ENCODE results near the gene KHDRBS1. TPM values are rescaled to one million over a fixed set of nuclear protein-coding genes. Genes with fewer than 3 reads are reported as not detected.
A peak's percentile ranks its signal among the peaks of the same experiment; 100 is the strongest.
"Not testable (repeated sequence)": the region's sequence is repeated elsewhere in the genome, so short reads cannot be mapped to it uniquely, and the experiment has no call there.

Gene KHDRBS1
- total RNA-seq, 1 donor from 2014 or later, result 59.6 TPM

- DNase-seq (ENCODE audit: missing footprints) (no peak), ATAC-seq (no peak)
- intact Hi-C loops (cut with DNase I), result no loop called here
Measured at GRCh38 chr1:32052887-32053286, 39.2 kb downstream of the KHDRBS1 start.

- DNase-seq (ENCODE audit: missing footprints), result no peak
- intact Hi-C loops (cut with DNase I), result no loop called here
- no peak for ATAC-seq
Measured at GRCh38 chr1:32055416-32055815, 41.7 kb downstream of the KHDRBS1 start.

- ATAC-seq, result no peak
- intact Hi-C loops (cut with DNase I), result no loop called here
- no peak for DNase-seq (ENCODE audit: missing footprints)
Measured at GRCh38 chr1:32056598-32056997, 42.9 kb downstream of the KHDRBS1 start.

GRCh38 chr1:32060914-32061313 is 47.2 kb downstream of the KHDRBS1 start:
- intact Hi-C loops (cut with DNase I), result loop anchor here (10.0 kb wide), 1 partner anchor 46 kb away; the partner anchor contains the start of gene KHDRBS1
- no peak for ATAC-seq
- DNase-seq (ENCODE audit: missing footprints), result no peak

GRCh38 chr1:32062867-32063230 is 49.2 kb downstream of the KHDRBS1 start:
- ATAC-seq (no peak), DNase-seq (ENCODE audit: missing footprints) (no peak)
- intact Hi-C loops (cut with DNase I), result loop anchor here (1.0 to 10.0 kb wide), 2 partner anchors 13 to 48 kb away; partner anchors contain the start of gene KHDRBS1

- intact Hi-C loops (cut with DNase I), result loop anchor here (10.0 kb wide), 1 partner anchor 48 kb away; the partner anchor contains the start of gene KHDRBS1
- ATAC-seq (peak; percentile 41), DNase-seq (ENCODE audit: missing footprints) (no peak)
Measured at GRCh38 chr1:32063261-32063681, 49.6 kb downstream of the KHDRBS1 start.

GRCh38 chr1:32065613-32066488 is 52.2 kb downstream of the KHDRBS1 start:
- intact Hi-C loops (cut with DNase I), result loop anchor here (10.0 kb wide), 1 partner anchor 51 kb away; the partner anchor contains the start of gene KHDRBS1
- not testable (repeated sequence) for DNase-seq (ENCODE audit: missing footprints)

GRCh38 chr1:32066489-32066873 is 52.8 kb downstream of the KHDRBS1 start:
- DNase-seq (ENCODE audit: missing footprints), result no peak
- intact Hi-C loops (cut with DNase I), result loop anchor here (10.0 kb wide), 1 partner anchor 52 kb away; the partner anchor contains the start of gene KHDRBS1

More at GRCh38 chr1:32065613-32066488, 52.2 kb downstream of the KHDRBS1 start:
- not testable (repeated sequence) for ATAC-seq

GRCh38 chr1:32068957-32069588 is 55.4 kb downstream of the KHDRBS1 start:
- DNase-seq (ENCODE audit: missing footprints) (no peak), ATAC-seq (no peak)
- intact Hi-C loops (cut with DNase I), result loop anchor here (10.0 kb wide), 1 partner anchor 54 kb away; the partner anchor contains the start of gene KHDRBS1

More at GRCh38 chr1:32066489-32066873, 52.8 kb downstream of the KHDRBS1 start:
- ATAC-seq, result peak; percentile 67

- ATAC-seq (no peak), DNase-seq (ENCODE audit: missing footprints) (no peak)
- intact Hi-C loops (cut with DNase I), result loop anchor here (5.0 kb wide), 2 partner anchors 35 to 105 kb away; partner anchors contain the start of genes KPNA6 and TXLNA
Measured at GRCh38 chr1:32071758-32072621, 58.3 kb downstream of the KHDRBS1 start.

GRCh38 chr1:32072622-32073298 is 59.1 kb downstream of the KHDRBS1 start, which contains the start of gene TMEM39B:
Gene TMEM39B, plus strand, starts transcription at chr1:32072939. Its CDS starts 109 bp downstream, at chr1:32073048.
- ATAC-seq, result peak; percentile 95
- peak; percentile 100 for DNase-seq (ENCODE audit: missing footprints)
- intact Hi-C loops (cut with DNase I), result loop anchor here (5.0 kb wide), 2 partner anchors 35 to 105 kb away; partner anchors contain the start of genes KPNA6 and TXLNA

- intact Hi-C loops (cut with DNase I), result loop anchor here (5.0 kb wide), 2 partner anchors 34 to 104 kb away; partner anchors contain the start of genes KPNA6 and TXLNA
- DNase-seq (ENCODE audit: missing footprints) (no peak), ATAC-seq (peak; percentile 41)
Measured at GRCh38 chr1:32073299-32074229, 59.9 kb downstream of the KHDRBS1 start.

GRCh38 chr1:32074841-32075240 is 61.2 kb downstream of the KHDRBS1 start:
- intact Hi-C loops (cut with DNase I), result loop anchor here (5.0 kb wide), 2 partner anchors 32 to 102 kb away; partner anchors contain the start of genes KPNA6 and TXLNA
- DNase-seq (ENCODE audit: missing footprints) (no peak), ATAC-seq (no peak)

- DNase-seq (ENCODE audit: missing footprints), result no peak
- intact Hi-C loops (cut with DNase I), result no loop called here
- no peak for ATAC-seq
Measured at GRCh38 chr1:32077451-32077850, 63.8 kb downstream of the KHDRBS1 start.

- DNase-seq (ENCODE audit: missing footprints), result no peak
- intact Hi-C loops (cut with DNase I), result no loop called here
- no peak for ATAC-seq
Measured at GRCh38 chr1:32082022-32082421, 68.4 kb downstream of the KHDRBS1 start.

GRCh38 chr1:32086381-32086780 is 72.7 kb downstream of the KHDRBS1 start:
- intact Hi-C loops (cut with DNase I); ATAC-seq; DNase-seq (ENCODE audit: missing footprints): not testable (repeated sequence)

Data from Right ventricle myocardium inferior (tissue), 1 donor.